ENCODE results near the gene ANKRD16.
A peak's percentile ranks its signal among the peaks of the same experiment; 100 is the strongest.

Gene ANKRD16

GRCh38 chr10:5897504-5897903 is 7.8 kb upstream of the ANKRD16 start:
- TF ChIP-seq CTCF (IDR thresholded peaks at IDR 0.05; ENCODE audit: insufficient read depth, low read depth, low read length, missing control alignments): no peak
- no peak overlapping the region for H3K4me3 ChIP-seq (ENCODE audit: low read depth, low read length)
- no peak for DNase-seq (ENCODE audit: low read depth)

DNA sequence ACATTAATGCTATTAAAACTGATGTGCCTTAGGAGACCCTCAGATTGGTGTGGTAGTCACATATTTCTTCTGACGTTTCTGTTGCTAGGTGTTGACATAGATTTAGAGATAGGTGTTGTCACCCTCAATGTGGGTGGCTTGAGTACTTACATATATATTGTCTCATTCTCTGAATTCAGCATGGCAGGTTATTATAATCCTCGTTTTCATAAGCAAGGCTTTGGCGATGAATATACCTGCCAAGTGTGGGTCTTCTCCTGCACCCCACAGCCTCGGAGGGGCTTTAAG is 7.3 kb upstream of the ANKRD16 start:
- H3K4me3 ChIP-seq (ENCODE audit: low read depth, low read length): no peak overlapping the region
- no peak for DNase-seq (ENCODE audit: low read depth)
- TF ChIP-seq CTCF (IDR thresholded peaks at IDR 0.05; ENCODE audit: insufficient read depth, low read depth, low read length, missing control alignments): no peak

DNA sequence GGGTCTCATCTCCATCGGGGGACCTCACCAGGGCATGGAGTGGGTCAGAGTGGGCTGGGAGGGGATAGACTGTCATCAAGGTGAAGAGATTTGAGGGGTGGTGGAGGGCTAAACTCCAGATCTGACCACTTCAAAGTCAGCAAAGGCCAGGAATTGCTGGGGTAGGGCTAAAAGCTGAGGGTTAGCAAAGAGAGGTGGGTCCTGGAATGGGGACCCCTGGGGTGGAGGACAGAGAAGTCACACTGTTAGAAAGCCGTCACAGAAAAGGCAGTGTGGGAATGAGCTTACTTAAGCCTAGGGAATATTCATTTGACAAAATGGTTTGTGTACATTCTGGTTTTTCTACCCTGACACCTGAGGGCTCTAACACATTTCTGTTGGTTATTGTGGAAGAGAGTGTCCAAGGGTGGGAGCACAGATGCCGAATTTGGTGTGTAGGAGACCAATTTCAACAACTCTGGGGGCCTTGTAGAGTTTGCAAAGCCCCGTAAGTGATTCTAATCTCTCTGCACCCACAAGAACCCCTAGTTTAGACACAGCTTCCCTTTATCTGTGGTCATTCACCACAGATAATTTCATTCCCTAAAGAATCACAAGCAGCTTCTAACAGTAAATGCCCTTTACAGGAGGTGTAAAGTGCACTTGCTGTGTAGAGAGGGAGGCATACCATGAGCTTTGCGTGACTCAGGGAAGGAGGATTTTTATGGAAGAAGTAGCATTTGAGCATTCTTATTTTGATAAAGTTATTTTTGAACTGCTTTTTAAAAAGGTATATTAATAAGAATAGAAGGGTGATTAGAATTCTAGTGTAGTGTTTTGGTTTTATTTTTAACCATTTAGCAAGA is 6.7 kb upstream of the ANKRD16 start:
- DNase-seq (ENCODE audit: low read depth): no peak
- TF ChIP-seq CTCF (IDR thresholded peaks at IDR 0.05; ENCODE audit: insufficient read depth, low read depth, low read length, missing control alignments): no peak
- peak overlapping the region; percentile 15 for H3K4me3 ChIP-seq (ENCODE audit: low read depth, low read length)

DNA sequence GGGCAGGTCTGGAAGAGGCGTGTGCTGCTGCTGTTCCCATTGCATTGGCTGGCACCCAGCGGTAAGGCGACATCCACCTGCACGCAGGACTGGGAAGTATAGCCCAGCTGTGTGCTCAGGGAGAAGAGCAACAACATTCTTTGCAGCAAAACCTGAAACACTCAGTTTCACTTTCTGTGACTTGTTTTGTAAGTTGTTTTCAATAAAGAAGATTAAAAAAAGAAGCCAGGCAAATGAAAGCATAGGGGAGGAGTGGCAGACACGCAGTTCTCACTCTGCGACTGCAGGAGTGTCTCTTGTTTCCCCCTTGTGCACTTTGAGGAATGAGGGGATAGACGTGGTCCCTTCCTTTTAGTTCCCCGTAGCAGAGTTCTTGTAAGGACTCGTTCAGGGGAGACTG is 6.1 kb upstream of the ANKRD16 start:
- H3K4me3 ChIP-seq (ENCODE audit: low read depth, low read length): peak overlapping the region; percentile 15
- DNase-seq (ENCODE audit: low read depth): peak; percentile 81

GRCh38 chr10:5895365-5895764 is 5.7 kb upstream of the ANKRD16 start:
- H3K4me3 ChIP-seq (ENCODE audit: low read depth, low read length): peak overlapping the region; percentile 15; the same call in 1 of the 2 replicates
- TF ChIP-seq CTCF (IDR thresholded peaks at IDR 0.05; ENCODE audit: insufficient read depth, low read depth, low read length, missing control alignments): no peak
- DNase-seq (ENCODE audit: low read depth): no peak

More for the DNA sequence above, 6.1 kb upstream of the ANKRD16 start:
- TF ChIP-seq CTCF (IDR thresholded peaks at IDR 0.05; ENCODE audit: insufficient read depth, low read depth, low read length, missing control alignments): no peak

DNA sequence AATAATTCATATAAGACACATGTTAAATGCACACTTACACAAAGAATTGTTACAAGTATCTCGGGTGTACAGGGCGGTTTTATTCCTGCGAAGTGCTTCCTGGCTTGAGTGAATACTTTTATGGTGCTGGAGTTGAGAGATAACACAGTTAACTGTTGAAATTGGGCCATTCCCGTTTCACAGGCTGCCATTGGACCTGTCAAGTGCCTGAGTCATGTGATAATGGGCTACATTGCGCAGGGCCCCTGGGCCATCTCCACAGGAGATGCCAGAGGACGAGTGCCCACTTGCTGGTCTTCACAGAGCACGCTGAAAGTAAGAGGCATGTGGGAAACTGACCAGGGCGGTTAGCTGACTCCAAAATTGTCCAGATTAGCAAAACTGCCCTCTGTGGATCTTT is 5.2 kb upstream of the ANKRD16 start:
- no peak overlapping the region for H3K4me3 ChIP-seq (ENCODE audit: low read depth, low read length)
- DNase-seq (ENCODE audit: low read depth): no peak
- TF ChIP-seq CTCF (IDR thresholded peaks at IDR 0.05; ENCODE audit: insufficient read depth, low read depth, low read length, missing control alignments): no peak

GRCh38 chr10:5894403-5894802 is 4.7 kb upstream of the ANKRD16 start:
- no peak for DNase-seq (ENCODE audit: low read depth)
- TF ChIP-seq CTCF (IDR thresholded peaks at IDR 0.05; ENCODE audit: insufficient read depth, low read depth, low read length, missing control alignments): no peak
- no peak overlapping the region for H3K4me3 ChIP-seq (ENCODE audit: low read depth, low read length)

Data from GM12865 (cell line).